Mesenteric fat pad (tissue), 1 donor: ENCODE data around the gene KIRREL3. TPM values are rescaled to one million over a fixed set of nuclear protein-coding genes. Genes with fewer than 3 reads are reported as not detected.

ENCODE experiments used
- DNase-seq: peaks from one replicate; pipeline ENCODE4 v3.0.0-alpha.2; 2020; ENCODE audit warnings: low spot score
- total RNA-seq: library from RNA; stranded (reverse); fragmentation: NEBNext Ultra II Directional; extraction: Animal tissue kit (Norgen Biotek cat#: 25700); gene quantifications from one replicate; pipeline ENCODE4 v1.2.1, GENCODE V29; 2021
- donor health status: DM: yes; HTN: yes; CAD: no.

Gene KIRREL3
- total RNA-seq, 1 donor from 2014 or later = 0.13 TPM

GRCh38 chr11:126716456-126717083, 284.0 kb downstream of the KIRREL3 start:
- no peak for DNase-seq

DNA sequence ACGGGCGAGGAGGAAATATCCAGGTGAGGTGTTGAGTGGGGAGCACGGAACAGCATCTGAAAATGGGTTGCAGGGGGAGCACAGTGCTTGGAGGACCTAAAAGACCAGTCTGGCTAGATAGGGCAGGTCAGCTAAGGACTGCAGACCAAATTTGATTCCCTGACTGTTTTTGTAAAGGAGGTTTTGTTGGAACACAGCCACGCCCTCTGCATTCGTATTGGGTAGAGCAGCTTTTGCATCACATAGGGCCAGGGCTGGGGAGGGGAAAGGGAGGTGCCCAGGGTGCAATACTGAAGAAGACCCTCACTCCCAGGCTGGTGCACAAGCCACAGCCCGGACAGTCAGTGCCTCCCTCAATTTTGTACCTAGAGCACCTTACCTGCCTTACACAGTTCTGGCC, 286.8 kb downstream of the KIRREL3 start:
- no peak for DNase-seq

GRCh38 chr11:126711977-126712625, 288.5 kb downstream of the KIRREL3 start:
- DNase-seq = no peak

DNA sequence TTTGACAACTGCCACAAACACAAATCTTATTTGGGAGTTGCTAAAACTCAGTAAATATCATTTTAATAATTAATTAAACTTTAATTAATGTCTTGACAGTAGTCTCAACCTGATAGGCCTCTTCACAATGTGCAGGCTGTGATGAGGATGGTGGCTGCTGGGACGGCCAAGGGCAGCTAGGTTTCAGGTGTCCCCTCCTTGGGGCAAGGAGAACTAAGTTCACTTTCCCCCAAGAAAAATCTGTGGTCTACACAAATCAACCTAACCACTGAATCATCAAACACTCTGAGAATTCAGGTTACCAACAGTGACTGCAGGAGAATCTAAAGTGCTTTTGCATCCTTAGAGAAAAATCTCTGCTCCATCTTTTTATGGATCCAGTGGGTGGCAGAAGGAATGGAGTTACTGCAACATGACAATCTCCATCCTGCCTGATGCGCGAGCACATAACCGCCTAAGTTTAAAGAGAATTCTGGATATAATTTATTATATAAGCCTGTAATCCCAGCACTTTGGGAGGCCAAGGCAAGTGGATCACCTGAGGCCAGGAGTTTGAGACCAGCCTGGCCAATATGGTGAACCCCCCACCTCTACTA, 289.7 kb downstream of the KIRREL3 start:
- DNase-seq = no peak

- no peak for DNase-seq
These were observed 293.1 kb downstream of the KIRREL3 start for GRCh38 chr11:126707498-126707897.

DNA sequence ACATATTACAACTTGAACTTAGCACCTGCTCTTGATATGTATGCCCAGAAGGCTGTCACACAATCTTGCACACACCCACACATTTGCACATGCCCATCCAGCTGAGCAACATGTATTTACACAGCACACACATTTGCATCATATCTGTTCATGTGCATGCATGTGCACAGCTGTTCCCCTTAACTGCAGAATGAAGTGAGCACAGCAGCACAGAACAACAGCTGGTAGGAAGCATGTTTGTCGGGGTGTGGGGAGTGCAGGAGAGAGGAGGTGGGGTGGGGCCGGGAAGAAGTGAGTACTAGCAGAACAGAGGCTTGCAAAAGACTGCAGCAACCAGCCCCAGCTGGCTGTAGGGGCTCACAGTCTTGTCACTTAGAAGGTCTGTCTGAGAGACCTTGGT, 296.5 kb downstream of the KIRREL3 start:
- no peak for DNase-seq

DNA sequence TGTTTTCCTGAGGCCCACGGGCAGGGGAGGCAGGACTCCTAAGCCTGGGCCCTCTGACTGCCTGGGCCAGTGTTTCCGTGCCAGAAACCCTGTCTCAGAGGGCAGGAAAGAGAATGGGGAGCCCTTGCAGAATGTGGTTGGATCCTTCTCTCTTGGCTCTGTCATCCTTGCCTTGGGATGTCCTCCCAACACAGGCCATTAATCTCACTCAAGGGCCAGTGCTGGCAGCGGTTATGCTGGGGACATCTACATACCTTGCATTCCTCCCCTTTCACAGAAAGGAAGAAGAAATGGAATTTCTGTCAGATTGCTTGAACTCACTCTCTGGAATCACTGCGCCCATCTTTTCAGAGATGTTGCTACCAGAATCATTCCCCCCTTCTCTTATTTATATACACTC, 296.9 kb downstream of the KIRREL3 start:
- no peak for DNase-seq

DNA sequence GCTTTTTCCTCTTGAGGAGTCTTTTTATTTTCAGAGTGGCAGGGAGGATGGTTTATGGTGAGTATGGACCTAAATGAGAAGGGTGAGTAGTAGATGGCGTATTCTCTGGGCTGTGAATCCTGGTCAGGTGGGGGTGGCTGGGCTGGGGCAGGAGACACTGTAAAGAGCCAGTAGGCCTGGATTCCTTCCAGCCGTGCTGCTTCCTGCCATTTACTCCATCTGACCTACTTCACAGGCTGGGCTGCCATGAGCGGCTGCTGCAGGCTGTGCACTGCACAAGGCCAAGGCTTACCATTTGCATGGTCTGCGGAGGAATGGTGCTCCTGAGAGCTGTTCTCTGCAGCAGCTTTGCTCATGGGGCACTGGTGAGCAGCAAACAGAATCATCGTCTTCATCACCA, 297.6 kb downstream of the KIRREL3 start:
- no peak for DNase-seq

DNA sequence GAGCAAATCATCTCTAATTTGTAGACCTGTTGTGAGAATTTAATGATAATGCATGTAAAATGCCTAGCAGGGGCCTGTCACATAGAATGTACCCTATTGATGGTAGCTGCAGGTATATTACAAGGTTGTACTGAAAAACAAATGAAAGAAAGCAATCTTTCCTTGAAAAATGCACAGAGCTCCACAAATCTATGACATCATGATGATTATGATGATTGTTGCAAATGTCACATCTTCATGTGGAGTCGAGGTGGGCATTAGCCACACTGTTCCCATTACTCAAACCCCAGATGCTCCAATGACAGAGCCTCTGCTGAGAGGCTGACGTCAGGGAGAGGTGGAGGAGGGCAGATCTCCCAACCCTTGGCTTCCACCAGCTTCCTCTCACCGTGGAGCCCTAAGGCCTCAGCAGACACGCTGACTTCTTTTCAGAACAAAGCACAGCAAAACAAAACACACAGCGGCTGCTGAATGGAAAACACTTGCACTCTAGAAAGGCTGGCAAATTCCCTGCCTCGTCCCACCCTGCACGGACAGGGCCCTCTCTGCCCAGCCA, 298.3 kb downstream of the KIRREL3 start:
- DNase-seq = no peak

DNA sequence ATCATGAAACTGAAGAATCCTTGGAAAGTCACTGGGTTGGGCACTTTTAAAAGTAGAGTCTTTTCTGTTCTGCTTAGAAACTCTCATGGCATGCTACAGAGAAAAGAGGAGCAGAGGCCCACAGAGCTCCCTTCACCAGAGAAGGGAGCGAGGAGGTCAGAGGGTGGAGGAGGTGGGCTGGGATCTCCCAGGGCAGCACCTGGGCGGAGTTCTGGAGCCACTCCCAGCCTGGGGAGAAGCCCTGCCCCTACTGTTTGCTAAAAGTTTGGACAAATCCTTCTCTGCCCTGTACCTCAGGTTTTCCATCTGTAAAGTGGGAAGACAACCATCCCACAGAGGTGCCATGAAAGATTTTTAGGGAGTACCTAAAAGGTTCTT, 299.1 kb downstream of the KIRREL3 start:
- no peak for DNase-seq

DNA sequence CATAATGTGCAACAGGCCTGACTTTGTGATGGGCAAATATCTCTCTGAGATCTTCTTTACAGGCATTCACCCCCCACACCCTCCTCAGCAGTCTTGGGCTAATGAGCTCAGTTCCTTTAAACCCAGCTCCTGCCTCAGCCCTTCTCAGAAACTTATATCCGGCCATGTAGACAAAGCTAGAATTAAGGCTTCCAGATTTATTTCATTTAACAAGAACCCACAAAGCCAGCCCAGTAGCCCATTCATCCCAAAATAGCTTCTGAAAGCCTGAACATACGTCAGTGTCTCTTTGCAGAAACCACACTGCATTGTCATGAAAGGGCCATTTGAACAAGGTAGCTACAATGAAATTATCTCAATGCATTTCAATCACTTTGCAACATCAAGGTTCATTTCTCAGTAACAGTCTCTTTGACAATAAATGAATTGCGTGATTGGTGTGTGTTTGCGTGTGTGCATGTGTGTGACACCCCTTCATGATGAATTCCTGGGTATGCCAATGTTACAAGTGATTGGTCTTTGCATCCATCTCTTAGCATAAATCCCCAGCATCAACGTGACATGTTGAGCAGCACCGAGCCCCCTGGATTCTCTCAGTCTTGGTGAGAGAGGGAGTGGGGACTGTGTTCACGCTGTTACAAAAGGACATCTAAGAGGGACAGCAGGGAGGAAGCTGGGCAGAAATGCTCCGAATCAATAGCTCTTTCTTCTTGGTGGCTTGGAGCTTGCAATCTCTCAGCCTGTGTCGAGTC, 299.6 kb downstream of the KIRREL3 start:
- DNase-seq = no peak

DNA sequence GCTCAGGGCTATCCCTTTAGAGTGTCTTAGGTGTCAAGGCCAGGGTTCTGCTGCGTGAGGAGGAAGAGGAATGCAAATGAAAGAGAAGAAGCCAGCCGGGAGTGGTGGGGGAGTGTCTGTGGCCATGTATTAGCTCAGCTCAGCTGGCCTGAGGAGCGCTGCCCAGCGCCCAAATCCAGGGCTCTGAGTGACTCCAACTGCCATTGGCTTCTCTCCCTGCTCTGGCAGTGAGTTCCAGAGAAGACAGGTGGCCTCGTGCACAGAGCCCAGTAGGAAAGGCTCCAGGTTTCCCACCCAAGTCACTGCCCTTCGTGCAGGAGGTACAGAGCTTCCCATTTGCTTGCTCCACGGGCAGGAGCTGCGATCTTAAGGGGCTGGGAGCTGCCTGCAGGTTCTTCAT, 302.0 kb downstream of the KIRREL3 start:
- no peak for DNase-seq

DNA sequence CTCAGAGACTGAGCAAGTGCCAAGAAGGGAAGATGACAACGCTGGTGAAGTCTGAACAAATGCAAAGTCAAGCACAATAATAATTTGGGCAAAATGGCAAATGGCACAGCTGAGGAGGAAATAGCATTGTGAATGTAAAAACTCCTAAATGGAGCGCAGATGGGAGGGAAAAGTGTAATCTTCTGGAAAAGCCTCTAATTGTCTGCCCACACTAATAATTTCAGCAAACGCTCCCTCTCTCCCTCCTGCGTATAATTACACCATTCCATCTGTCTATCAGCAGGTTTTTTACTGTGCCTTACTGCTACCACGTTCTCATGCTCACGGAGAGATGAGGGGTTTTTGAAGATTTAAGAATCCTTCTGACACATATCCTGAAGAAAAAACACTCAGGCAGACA, 302.6 kb downstream of the KIRREL3 start:
- no peak for DNase-seq

DNA sequence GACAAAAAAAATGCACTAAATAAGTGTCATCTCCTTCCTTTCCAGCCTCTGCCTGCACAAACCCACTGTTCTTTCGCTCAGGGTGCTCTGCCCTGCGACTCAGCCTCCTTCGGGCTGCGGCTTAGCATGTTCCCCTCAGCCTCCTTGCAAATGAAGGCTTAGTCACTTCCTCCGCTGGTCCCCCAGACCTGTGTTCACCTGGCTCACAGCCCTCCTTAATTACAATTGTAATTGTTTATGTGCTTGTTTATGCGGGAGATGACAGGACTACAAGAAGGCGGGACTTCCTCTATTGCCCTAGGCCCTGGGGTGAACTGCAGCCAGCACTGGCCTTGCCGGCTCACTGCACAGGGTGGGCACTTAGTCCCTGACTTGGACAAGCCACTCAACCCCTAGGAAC, 303.6 kb downstream of the KIRREL3 start:
- no peak for DNase-seq

DNA sequence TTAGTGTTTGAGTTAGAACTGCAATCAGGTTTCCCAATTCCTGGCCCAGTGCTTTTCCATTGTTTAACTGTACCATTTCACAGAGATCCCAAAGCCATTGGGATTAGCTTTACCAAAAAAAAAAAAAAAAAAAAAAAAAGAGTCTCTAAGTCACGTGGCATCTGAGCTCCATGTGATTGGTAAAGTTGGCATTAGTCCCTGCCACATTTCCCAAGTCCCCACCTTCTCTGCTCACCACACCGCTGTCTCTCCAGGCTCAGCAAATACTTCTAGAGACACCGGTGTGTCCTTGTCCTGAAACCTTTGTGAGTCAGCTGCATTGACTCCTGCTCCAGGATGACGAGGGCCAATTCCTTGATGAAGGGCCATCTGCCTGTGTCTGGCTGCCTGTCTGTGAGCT, 305.3 kb downstream of the KIRREL3 start:
- DNase-seq = no peak

GRCh38 chr11:126694065-126694625, 306.4 kb downstream of the KIRREL3 start:
- no peak for DNase-seq

DNA sequence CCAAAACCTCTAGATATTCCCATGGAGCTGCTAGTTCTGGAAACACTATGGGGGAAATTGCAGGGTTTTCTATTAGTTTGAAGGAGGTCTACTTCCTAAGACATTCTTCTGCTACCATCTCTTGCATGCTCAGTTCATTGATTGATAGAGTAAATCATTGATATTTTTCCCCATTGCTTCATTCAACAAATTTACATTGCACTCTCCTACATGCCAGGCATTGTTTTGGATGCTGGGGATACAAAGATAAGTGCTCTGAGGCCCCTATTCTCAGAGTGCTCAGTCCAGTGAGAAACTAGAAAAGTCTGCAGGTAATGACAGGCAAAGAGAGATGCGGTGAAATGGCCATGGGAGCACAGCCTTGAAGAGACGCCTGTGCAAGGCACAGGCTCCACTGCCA, 313.1 kb downstream of the KIRREL3 start:
- DNase-seq = no peak

GRCh38 chr11:126686938-126687337, 313.6 kb downstream of the KIRREL3 start:
- DNase-seq = no peak

- no peak for DNase-seq
These were observed 316.5 kb downstream of the KIRREL3 start for GRCh38 chr11:126683766-126684728.

DNA sequence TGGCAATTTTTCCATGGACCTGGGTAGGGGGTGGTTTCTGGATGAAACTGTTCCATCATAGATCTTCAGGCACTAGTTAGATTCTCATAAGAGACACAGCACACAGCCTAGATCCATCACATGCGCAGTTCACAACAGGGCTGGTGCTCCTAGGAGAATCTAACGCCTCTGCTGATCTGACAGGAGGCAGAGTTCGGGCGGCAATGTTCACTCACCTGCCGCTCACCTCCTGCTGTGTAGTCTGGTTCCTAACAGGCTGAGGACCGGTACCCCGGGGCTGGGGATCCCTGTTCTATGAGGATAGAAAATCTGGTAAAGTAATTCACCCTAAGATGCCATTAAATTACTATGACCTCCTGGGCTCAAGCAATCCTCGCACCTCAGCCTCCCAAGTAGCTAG, 318.0 kb downstream of the KIRREL3 start:
- no peak for DNase-seq
